HAP-1 (cell line): ENCODE measurements around the gene RBM47.
"Not testable (repeated sequence)": the region's sequence is repeated elsewhere in the genome, so short reads cannot be mapped to it uniquely, and the experiment has no call there.

Source experiments
- DNase-seq, 2 experiments: peaks; one replicate each; pipeline ENCODE4 v3.0.0-alpha.2; 2016 to 2020; ENCODE audit warnings: low spot score in 2 of 2
- H3K27me3 ChIP-seq: fragments of 250-450 bp; sonication (Bioruptor Pico); 2 replicates; pipeline ENCODE4 v1.5.1; 2020; ENCODE audit warnings: low read depth, mild to moderate bottlenecking, moderate library complexity
- H3K36me3 ChIP-seq: fragments of 250-450 bp; sonication (Bioruptor Pico); replicated peaks from 2 replicates; pipeline ENCODE4 v1.5.1; 2020; ENCODE audit warnings: mild to moderate bottlenecking
- H3K4me1 ChIP-seq: fragments of 250-450 bp; sonication (Bioruptor Pico); 2 replicates; pipeline ENCODE4 v1.5.1; 2020; ENCODE audit warnings: mild to moderate bottlenecking
- H3K4me3 ChIP-seq: fragments of 250-450 bp; sonication (Bioruptor Pico); 2 replicates; pipeline ENCODE4 v1.5.1; 2020; ENCODE audit warnings: mild to moderate bottlenecking, moderate library complexity
- H3K9me3 ChIP-seq: fragments of 250-450 bp; sonication (Bioruptor Pico); 2 replicates; pipeline ENCODE4 v1.5.1; 2020; ENCODE audit warnings: mild to moderate bottlenecking, moderate library complexity
- in situ Hi-C: fragments of 300-500 bp; cut with MboI; formaldehyde crosslinking; loops from 3 replicates; pipeline ENCODE4 v1.14.3; 2020; ENCODE audit warnings: low sequenced_read_pairs, inconsistent platforms, mixed read lengths

Gene RBM47

GRCh38 chr4:40575846-40576245 is 53.8 kb downstream of the RBM47 start:
- Histone ChIP-seq H3K4me3 (no peak overlapping the region), H3K9me3 (no peaks in the 10 kb centered on the region), H3K4me1 (no peaks in the 10 kb centered on the region), H3K27me3 (no peaks in the 10 kb centered on the region), H3K36me3 (no peaks in the 10 kb centered on the region)
- in situ Hi-C loops = no loop called here
- DNase-seq = peak in 1 of 2 experiments; percentile 16

DNA sequence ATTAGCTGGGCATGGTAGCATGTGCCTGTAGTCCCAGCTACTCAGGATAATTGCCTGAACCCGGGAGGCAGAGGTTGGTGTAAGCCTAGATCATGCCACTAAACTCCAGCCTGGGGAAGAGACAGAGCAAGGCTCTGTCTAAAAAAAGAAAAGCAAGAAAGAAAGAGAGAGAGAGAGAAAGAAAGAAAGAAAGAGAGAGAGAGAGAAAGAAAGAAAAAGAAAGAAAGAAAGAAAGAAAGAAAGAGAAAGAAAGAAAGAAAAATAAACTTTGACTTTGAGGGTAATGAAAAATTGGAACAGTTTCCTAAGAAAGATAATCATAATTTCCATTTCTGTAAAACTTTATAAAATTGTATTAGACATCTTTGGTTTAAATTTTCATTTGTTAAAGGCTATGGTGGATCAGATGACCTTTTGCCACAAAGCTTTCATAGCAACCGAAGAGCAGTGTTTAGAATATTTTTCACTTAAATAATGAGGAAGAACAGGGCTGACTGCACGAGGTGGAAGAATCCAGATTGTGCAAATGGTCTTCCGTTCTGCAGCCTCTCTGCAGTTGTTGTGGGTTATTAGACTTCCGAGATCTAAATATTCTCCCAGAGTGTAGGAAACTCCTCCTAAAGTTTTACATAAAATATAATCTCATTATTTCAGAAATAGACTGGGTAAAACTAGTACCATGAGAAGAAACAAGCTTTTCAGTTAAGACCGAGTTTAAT is 55.9 kb downstream of the RBM47 start:
- Histone ChIP-seq H3K27me3 (no peaks in the 10 kb centered on the region), H3K4me3 (no peak overlapping the region), H3K36me3 (no peaks in the 10 kb centered on the region), H3K4me1 (no peaks in the 10 kb centered on the region), H3K9me3 (no peaks in the 10 kb centered on the region)
- in situ Hi-C loops = no loop called here
- no peak for DNase-seq

DNA sequence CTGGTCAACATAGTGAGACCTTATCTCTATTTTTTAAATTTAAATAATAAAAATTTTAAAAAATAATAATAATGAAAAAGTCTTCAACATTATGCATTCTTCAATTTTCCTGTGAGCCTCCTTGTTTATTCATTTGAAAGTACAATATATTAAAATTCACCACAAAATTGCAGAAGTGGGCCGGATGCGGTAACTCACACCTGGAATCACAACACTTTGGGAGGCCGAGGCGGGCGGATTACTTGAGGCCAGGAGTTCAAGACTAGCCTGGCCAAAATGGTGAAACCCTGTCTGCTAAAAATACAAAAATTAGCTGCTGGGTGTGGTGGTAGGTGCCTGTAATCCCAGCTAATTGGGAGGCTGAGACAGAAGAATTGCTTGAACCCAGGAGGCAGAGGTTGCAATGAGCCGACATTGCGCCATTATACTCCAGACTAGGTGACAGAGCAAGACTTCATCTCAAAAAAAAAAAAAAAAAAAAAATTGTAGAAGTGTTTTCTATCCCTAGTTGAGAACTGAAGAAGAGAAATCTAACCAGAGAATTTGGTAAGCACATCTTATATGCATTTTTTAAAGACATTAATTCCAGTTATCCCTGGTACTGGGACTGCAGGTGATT is 56.9 kb downstream of the RBM47 start:
- DNase-seq = no peak
- no peaks in the 10 kb centered on the region for H3K27me3 ChIP-seq
- H3K36me3 ChIP-seq = no peaks in the 10 kb centered on the region
- in situ Hi-C loops = no loop called here
- H3K4me3 ChIP-seq = no peak overlapping the region
- H3K9me3 ChIP-seq = no peaks in the 10 kb centered on the region
- no peaks in the 10 kb centered on the region for H3K4me1 ChIP-seq

DNA sequence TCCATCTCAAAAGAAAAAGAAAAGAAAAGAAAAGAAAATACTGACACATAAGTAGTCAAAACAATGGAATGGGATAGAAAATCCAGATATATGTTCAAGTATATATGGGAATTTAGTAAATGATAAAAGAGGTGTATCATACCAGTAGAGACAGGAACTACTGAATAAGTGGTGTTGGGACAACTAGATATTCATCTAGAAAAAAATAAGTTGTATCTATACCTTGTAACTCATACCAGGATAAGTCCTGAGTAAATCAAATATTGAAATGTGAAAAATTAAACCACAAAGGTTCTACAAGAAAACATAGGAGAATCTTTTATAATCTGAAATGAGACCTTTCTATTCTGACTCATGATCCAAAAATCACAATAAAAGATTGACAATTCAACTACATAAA is 58.5 kb downstream of the RBM47 start:
- Histone ChIP-seq H3K9me3 (no peaks in the 10 kb centered on the region), H3K36me3 (no peaks in the 10 kb centered on the region), H3K27me3 (no peaks in the 10 kb centered on the region), H3K4me3 (no peak overlapping the region), H3K4me1 (no peaks in the 10 kb centered on the region)
- in situ Hi-C loops = no loop called here
- no peak for DNase-seq

DNA sequence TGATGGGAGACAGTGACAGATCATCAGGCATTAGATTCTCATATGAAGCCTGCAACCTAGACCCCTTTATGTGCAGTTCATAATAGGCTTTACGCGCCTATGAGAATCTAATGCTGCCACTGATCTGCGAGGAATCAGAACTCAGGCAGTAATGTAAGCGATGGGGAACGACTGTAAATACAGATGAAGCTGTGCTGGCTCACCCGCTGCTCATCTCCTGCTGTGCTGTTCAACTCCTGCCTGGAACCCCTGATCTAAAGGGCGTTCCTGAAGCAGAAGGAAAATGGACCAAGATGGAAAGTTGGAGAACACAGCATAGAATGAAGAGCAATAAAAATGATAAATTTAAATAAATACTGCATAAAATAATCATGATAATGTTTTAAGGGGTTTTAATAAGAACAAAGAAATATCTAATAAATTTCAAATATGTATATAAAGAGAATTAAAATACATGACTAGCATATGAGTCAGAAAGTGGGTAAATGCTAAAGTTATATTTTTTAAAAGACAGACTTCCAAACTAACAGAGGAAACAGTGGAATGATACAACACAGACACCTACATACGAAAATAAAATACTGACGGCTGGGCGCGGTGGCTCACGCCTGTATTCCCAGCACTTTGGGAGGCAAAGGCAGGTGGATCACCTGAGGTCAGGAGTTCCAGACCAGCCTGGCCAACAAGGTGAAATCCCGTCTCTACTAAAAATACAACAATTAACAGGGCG is 59.2 kb downstream of the RBM47 start:
- H3K4me1 ChIP-seq = no peaks in the 10 kb centered on the region
- no peaks in the 10 kb centered on the region for H3K27me3 ChIP-seq
- DNase-seq = no peak
- H3K4me3 ChIP-seq = no peak overlapping the region
- no peaks in the 10 kb centered on the region for H3K9me3 ChIP-seq
- in situ Hi-C loops = no loop called here
- no peaks in the 10 kb centered on the region for H3K36me3 ChIP-seq

DNA sequence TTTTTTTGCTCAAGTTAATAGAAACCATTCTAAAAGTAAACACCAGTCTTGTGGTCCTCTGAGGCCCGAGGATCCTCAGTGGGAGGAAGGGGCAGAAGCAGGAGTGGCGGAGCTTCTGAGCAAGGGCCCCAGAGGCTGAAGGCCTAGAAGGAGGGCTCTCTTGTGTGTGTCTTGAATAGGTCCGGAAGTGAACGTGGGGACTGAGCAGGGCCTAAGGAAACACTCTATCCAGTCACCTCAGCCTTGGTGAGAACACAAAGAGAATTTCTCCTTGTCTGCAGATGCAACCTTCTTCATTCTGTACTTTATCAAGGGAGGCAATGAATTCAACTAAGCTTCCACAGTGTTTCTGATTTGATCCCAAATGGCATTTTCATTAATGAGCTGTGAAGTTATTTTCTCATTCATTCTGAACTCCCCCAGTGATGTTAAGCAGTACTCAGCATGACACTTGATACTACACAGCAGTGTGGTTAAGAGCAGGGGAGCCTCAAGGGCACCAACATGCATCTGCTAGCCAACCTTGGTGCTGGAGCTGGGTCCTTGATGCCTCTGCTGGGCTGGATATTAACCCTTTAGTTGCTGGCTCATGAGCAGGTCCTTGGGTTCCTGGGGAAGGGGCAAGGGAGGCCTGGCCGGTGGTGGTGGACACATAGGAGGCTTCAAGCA is 64.7 kb downstream of the RBM47 start:
- in situ Hi-C loops = no loop called here
- no peak overlapping the region for H3K4me3 ChIP-seq
- no peaks in the 10 kb centered on the region for H3K9me3 ChIP-seq
- no peaks in the 10 kb centered on the region for H3K27me3 ChIP-seq
- no peaks in the 10 kb centered on the region for H3K36me3 ChIP-seq
- H3K4me1 ChIP-seq = no peaks in the 10 kb centered on the region
- DNase-seq = no peak

GRCh38 chr4:40564004-40564403 is 65.7 kb downstream of the RBM47 start:
- in situ Hi-C loops = no loop called here
- H3K36me3 ChIP-seq = no peaks in the 10 kb centered on the region
- H3K27me3 ChIP-seq = no peaks in the 10 kb centered on the region
- no peak for DNase-seq
- no peaks in the 10 kb centered on the region for H3K9me3 ChIP-seq
- H3K4me3 ChIP-seq = no peak overlapping the region
- no peaks in the 10 kb centered on the region for H3K4me1 ChIP-seq

- H3K27me3 ChIP-seq = no peaks in the 10 kb centered on the region
- H3K9me3 ChIP-seq = no peaks in the 10 kb centered on the region
- no peaks in the 10 kb centered on the region for H3K36me3 ChIP-seq
- in situ Hi-C loops = no loop called here
- H3K4me3 ChIP-seq = no peak overlapping the region
- H3K4me1 ChIP-seq = no peaks in the 10 kb centered on the region
- DNase-seq = no peak
Observed at GRCh38 chr4:40563401-40563800, 66.3 kb downstream of the RBM47 start.

- Histone ChIP-seq H3K4me3 (no peak overlapping the region), H3K9me3 (no peaks in the 10 kb centered on the region), H3K4me1 (no peaks in the 10 kb centered on the region), H3K27me3 (no peaks in the 10 kb centered on the region), H3K36me3 (no peaks in the 10 kb centered on the region)
- in situ Hi-C loops = no loop called here
- DNase-seq = no peak
Observed at GRCh38 chr4:40562681-40563080, 67.0 kb downstream of the RBM47 start.

GRCh38 chr4:40562208-40562607 is 67.5 kb downstream of the RBM47 start:
- Histone ChIP-seq H3K4me3 (no peak overlapping the region), H3K9me3 (no peaks in the 10 kb centered on the region), H3K36me3 (no peaks in the 10 kb centered on the region), H3K4me1 (no peaks in the 10 kb centered on the region), H3K27me3 (no peaks in the 10 kb centered on the region)
- in situ Hi-C loops = no loop called here
- no peak for DNase-seq

GRCh38 chr4:40561543-40562177 is 68.0 kb downstream of the RBM47 start:
- in situ Hi-C loops, DNase-seq, H3K36me3 ChIP-seq, H3K4me1 ChIP-seq, H3K27me3 ChIP-seq, H3K4me3 ChIP-seq, H3K9me3 ChIP-seq: not testable (repeated sequence)

GRCh38 chr4:40559585-40560465 is 69.8 kb downstream of the RBM47 start:
- Histone ChIP-seq H3K27me3 (no peaks in the 10 kb centered on the region), H3K36me3 (no peaks in the 10 kb centered on the region), H3K4me3 (no peak overlapping the region), H3K9me3 (no peaks in the 10 kb centered on the region), H3K4me1 (no peaks in the 10 kb centered on the region)
- DNase-seq = no peak
- in situ Hi-C loops = no loop called here

DNA sequence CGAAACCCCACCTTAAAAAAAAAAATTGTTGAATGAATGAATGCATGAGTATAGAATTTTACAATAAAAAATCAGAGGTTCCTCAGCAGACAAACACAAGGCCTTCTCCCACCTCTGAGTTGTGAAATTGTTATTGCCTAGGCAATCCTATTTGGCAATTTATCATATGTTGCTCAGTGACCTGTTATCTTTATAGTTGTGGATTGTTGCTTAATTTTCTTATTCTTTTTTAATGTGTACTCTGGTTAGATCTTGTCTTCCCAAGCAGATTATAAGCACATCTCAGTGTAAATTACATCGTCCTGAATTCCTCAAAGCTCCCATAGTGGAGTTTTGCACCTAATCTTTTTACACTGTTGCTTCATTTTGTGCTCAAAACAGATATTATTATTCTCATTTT is 71.9 kb downstream of the RBM47 start:
- Histone ChIP-seq H3K27me3 (no peaks in the 10 kb centered on the region), H3K9me3 (no peaks in the 10 kb centered on the region), H3K4me1 (no peaks in the 10 kb centered on the region), H3K36me3 (no peaks in the 10 kb centered on the region), H3K4me3 (no peak overlapping the region)
- in situ Hi-C loops = no loop called here
- DNase-seq = no peak
